CD4-positive, alpha-beta memory T cell (primary cell): ENCODE data around the gene GCGR. TPM values are rescaled to one million over a fixed set of nuclear protein-coding genes. Genes with fewer than 3 reads are reported as not detected.
"Not testable (repeated sequence)": the region's sequence is repeated elsewhere in the genome, so short reads cannot be mapped to it uniquely, and the experiment has no call there.

ENCODE experiments used
- CTCF ChIA-PET: fragments of 350-600 bp; sonication (Branson Sonifier 250); formaldehyde crosslinking; loops from one replicate; lab custom pipeline; 2021; ENCODE audit warnings: inconsistent platforms; ENCODE audit not compliant: partially characterized antibody; lab: Charles Lee
- POLR2A ChIA-PET: fragments of 350-600 bp; sonication (Branson Sonifier 250); formaldehyde crosslinking; loops from one replicate; lab custom pipeline; 2021; ENCODE audit not compliant: partially characterized antibody; lab: Charles Lee
- DNase-seq, 5 donors: peaks; one replicate each; pipeline versions ENCODE4 v3.0.0 to v3.0.0-alpha.2; 2020 to 2022; ENCODE audit warnings: mixed read lengths in 1 of 5
- H3K27ac ChIP-seq: one replicate; pipeline ENCODE4 v1.7.0; 2013; ENCODE audit warnings: low read depth, low read length
- H3K27me3 ChIP-seq: 2 replicates; pipeline ENCODE4 v1.7.0; 2013; ENCODE audit warnings: mild to moderate bottlenecking, low read length, moderate library complexity; ENCODE audit not compliant: insufficient read depth
- H3K36me3 ChIP-seq: 2 replicates; pipeline ENCODE4 v1.7.0; 2013; ENCODE audit warnings: mild to moderate bottlenecking, low read length, moderate library complexity; ENCODE audit not compliant: insufficient read depth
- H3K4me1 ChIP-seq: 2 replicates; pipeline ENCODE4 v1.7.0; 2013; ENCODE audit warnings: mild to moderate bottlenecking, low read length, moderate library complexity; ENCODE audit not compliant: insufficient read depth
- H3K4me3 ChIP-seq, 2 donors: one replicate each; pipeline ENCODE4 v1.7.0; 2013; ENCODE audit warnings: low read length in 2 of 2, mild to moderate bottlenecking in 1 of 2
- H3K9me3 ChIP-seq, 2 donors: one replicate each; pipeline ENCODE4 v1.7.0; 2013; ENCODE audit warnings: low read length in 2 of 2, control low read depth in 1 of 2; ENCODE audit not compliant: control insufficient read depth in 1 of 2
- H3K27ac Mint-ChIP-seq, 7 donors: one replicate each; pipeline ENCODE4 v1.8.0; 2020 to 2021; ENCODE audit warnings: mixed read lengths in 7 of 7, mild to moderate bottlenecking in 6 of 7, inconsistent platforms in 3 of 7, moderate library complexity in 3 of 7
- H3K27me3 Mint-ChIP-seq, 2 donors: one replicate each; pipeline ENCODE4 v1.8.0; 2020 to 2021; ENCODE audit warnings: mixed read lengths in 2 of 2
- H3K36me3 Mint-ChIP-seq, 2 donors: one replicate each; pipeline ENCODE4 v1.8.0; 2020 to 2021; ENCODE audit warnings: mixed read lengths in 2 of 2, inconsistent platforms in 1 of 2, mild to moderate bottlenecking in 1 of 2
- H3K4me1 Mint-ChIP-seq, 4 donors: one replicate each; pipeline ENCODE4 v1.8.0; 2020 to 2021; ENCODE audit warnings: mixed read lengths in 4 of 4, mild to moderate bottlenecking in 1 of 4
- H3K4me3 Mint-ChIP-seq, 8 donors: one replicate each; pipeline ENCODE4 v1.8.0; 2020 to 2021; ENCODE audit warnings: mixed read lengths in 8 of 8, mild to moderate bottlenecking in 7 of 8, moderate library complexity in 6 of 8, inconsistent platforms in 3 of 8
- H3K9me3 Mint-ChIP-seq, 8 donors: one replicate each; pipeline ENCODE4 v1.8.0; 2020 to 2021; ENCODE audit warnings: mixed read lengths in 8 of 8, mild to moderate bottlenecking in 5 of 8, inconsistent platforms in 3 of 8, moderate library complexity in 1 of 8
- intact Hi-C: fragments of 100-400 bp; cut with micrococcal nuclease; formaldehyde crosslinking; loops from one replicate; pipeline ENCODE4 v1.15.1; 2023
- polyA plus RNA-seq, 2 donors: library from polyadenylated mRNA; unstranded; fragments of 300-500 nt; fragmentation: Illumina TruSeq; gene quantifications; one replicate each; pipeline ENCODE4 v1.2.3, GENCODE V29; 2021
- total RNA-seq, 2 experiments: library from RNA; stranded (reverse); gene quantifications; one replicate each; pipeline ENCODE4 v1.2.3, GENCODE V29; 2021

GCGR gene
- total and polyA plus RNA-seq, 4 experiments from 2014 or later, result not detected

DNA sequence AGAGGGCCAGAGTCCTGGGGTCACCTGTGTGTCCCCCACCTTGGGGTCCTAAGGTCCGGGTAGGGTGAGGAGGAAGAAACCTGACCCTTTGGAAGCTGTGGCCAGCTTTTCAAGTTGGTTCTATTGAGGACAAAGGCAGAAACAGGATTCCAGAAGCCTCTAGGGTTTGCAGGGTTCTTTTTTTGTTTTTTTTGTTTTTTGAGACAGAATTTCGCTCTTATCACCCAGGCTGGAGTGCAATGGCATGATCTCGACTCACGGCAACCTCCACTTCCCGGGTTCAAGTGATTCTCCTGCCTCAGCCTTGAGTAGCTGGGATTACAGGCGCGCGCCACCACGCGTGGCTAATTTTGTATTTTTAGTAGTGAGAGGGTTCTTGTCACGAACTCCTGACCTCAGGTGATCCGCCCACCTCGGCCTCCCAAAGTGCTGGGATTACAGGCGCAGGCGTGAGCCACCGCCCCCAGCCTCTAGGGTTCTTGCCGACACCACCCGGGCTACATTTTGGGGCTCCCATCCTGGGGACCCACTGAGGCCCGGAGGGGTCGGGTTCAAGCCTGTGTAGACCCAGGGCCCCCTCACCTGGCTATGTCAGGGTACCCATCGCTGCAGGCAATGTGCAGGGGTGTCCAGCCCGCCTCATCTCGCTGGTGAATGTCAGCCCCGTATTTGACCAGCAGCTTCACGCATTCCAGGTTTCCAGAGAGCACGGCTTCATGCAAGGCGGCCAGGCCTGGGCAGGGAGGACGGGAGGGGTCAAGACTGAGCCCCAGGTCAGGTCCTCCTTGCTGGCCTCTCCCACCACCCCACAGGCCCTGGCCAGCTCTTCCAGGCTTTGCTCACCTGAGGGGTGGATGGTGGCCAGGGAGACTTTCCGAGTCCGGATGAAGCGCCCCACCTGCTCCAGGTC, 30.2 kb downstream of the GCGR start:
- Mint-ChIP-seq H3K4me1 (peaks cover 8 to 26% (median 18%) of the 10 kb centered on the region in 4 donors), H3K27me3 (no peaks in the 10 kb centered on the region), H3K9me3 (no peaks in the 10 kb centered on the region), H3K36me3 (peaks cover 0 to 9% of the 10 kb centered on the region in 2 donors), H3K4me3 (peak overlapping the region; percentile 64 to 86 (median 79)), H3K27ac (peak overlapping the region; percentile 86 to 93 (median 91))
- Histone ChIP-seq H3K9me3 (no peaks in the 10 kb centered on the region), H3K4me1 (peaks cover 23% of the 10 kb centered on the region), H3K4me3 (peak overlapping the region; percentile 47 to 79), H3K36me3 (no peaks in the 10 kb centered on the region), H3K27ac (peak overlapping the region; percentile 90), H3K27me3 (no peaks in the 10 kb centered on the region)
- DNase-seq, result no peak
- intact Hi-C loops, result loop anchor here (1.0 to 5.0 kb wide), 3 partner anchors 26 to 281 kb away; partner anchors contain the start of genes ARHGDIA, FAAP100 and P4HB
- ChIA-PET POLR2A (interaction anchor here (0.9 to 1.7 kb wide), 9 partner anchors 29 to 151 kb away, joined by 3 to 18 read pairs (median 4); partner anchors contain the start of genes ARHGDIA, ARL16, HGS and PCYT2), CTCF (interaction anchor here (1.0 to 1.2 kb wide), 2 partner anchors 35 to 121 kb away, joined by 3 to 5 read pairs; no protein-coding TSS in a partner anchor)

DNA sequence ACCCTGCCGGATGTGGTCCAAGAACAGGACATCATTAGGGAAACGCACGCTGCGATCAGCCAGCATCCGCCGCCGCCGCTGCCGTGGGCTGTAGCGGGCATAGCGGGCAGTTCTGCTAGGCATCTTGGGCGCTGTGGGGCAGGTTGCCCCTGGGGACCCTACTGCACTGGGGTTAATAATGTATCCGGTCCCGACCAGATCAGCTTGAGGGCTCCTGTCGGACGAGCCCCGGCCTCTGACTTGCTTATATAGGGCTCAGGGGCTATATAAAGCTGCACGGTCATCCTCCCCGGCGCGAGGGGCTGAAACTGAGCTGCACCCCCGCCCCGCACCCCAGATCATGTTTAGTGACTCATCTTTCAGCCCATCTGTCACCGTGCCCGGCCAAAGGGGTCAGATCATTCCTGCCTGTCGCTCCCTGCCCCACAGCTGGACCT, 30.9 kb downstream of the GCGR start, which contains the start of gene PPP1R27:
Gene PPP1R27 (minus strand): TSS at position 220 of the 437 bp plus-strand sequence. CDS start 97 bp downstream, at position 123.
- Mint-ChIP-seq H3K4me3 (peak within 1 kb of the TSS; percentile 64 to 86 (median 79)), H3K4me1 (peaks cover 8 to 23% (median 16%) of the 10 kb centered on the region in 4 donors), H3K36me3 (peaks cover 0 to 7% of the 10 kb centered on the region in 2 donors), H3K9me3 (no peaks in the 10 kb centered on the region), H3K27ac (peak within 1 kb of the TSS; percentile 86 to 93 (median 91)), H3K27me3 (no peaks in the 10 kb centered on the region)
- H3K36me3 ChIP-seq, result no peaks in the 10 kb centered on the region
- ChIA-PET CTCF (no interaction called here), POLR2A (no interaction called here)
- no peak for DNase-seq
- peak within 1 kb of the TSS; percentile 90 for H3K27ac ChIP-seq
- H3K27me3 ChIP-seq, result no peaks in the 10 kb centered on the region
- intact Hi-C loops, result loop anchor here (5.0 kb wide), 1 partner anchor 37 kb away; the partner anchor contains the start of gene ARHGDIA
- peak within 1 kb of the TSS; percentile 47 to 79 for H3K4me3 ChIP-seq
- no peaks in the 10 kb centered on the region for H3K9me3 ChIP-seq
- H3K4me1 ChIP-seq, result peaks cover 23% of the 10 kb centered on the region

DNA sequence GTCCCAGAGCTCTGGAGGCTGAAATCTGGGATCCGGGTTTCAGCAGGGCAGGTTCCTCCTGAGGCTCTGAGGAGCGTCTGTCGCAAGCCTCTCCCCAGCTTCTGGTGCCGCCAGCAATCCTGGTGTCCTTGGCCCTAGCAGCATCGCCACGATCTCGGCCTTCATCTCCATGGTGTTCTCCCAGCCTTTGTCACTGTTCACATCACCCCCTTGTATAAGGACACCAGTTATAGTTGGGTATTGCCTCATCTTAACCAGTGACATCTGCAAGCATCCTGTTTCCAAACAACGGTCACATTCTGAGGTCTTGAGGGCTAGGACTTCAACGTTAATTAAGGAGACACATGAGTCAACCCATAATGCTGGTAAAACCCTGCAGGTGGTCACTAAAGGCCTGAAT, 33.7 kb downstream of the GCGR start:
- H3K4me3 Mint-ChIP-seq, result peak overlapping the region in 1 of 8 donors; percentile 20
- intact Hi-C loops, result no loop called here
- CTCF ChIA-PET, result interaction anchor here (1.0 kb wide), 1 partner anchor 14 kb away, joined by 6 read pairs; no protein-coding TSS in a partner anchor

DNA sequence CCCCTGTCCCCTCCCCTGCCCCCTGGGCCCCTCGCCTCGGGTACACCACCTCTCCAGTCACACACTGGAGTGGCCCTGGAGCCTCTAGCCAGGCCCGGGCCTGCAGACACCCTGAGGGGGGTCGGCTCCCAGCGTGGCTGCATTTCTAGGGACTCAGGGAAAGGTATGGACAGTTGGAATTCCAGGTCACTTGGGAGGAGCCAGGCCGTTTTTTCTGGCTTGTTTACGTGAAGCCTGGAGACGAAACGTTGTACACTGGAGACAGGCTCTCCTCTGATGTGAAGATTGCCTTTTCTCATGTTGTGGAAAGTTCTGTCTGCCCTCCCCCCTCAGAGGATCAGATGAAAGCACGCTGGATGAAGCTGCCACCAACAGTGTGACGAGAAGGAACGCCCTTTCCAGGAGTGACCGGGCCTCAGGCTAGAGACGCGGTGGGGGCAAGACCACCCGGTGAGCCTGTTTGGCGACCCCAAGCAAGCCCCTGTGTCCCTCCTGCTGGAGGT, 34.9 kb downstream of the GCGR start:
- Histone ChIP-seq H3K9me3 (no peaks in the 10 kb centered on the region), H3K27ac (no peak overlapping the region), H3K36me3 (peaks cover 11% of the 10 kb centered on the region), H3K4me1 (peaks cover 3% of the 10 kb centered on the region), H3K27me3 (no peaks in the 10 kb centered on the region), H3K4me3 (no peak overlapping the region)
- no peaks in the 10 kb centered on the region for H3K9me3 Mint-ChIP-seq
- H3K36me3 Mint-ChIP-seq, result peaks cover 4 to 5% of the 10 kb centered on the region in 2 donors
- H3K4me1 Mint-ChIP-seq, result peaks cover 0 to 5% (median 1%) of the 10 kb centered on the region in 4 donors
- H3K27me3 Mint-ChIP-seq, result no peaks in the 10 kb centered on the region
- no peak overlapping the region for H3K27ac Mint-ChIP-seq
- H3K4me3 Mint-ChIP-seq, result no peak overlapping the region
- POLR2A ChIA-PET, result no interaction called here
- intact Hi-C loops, result no loop called here
- DNase-seq, result no peak
- CTCF ChIA-PET, result no interaction called here

More for the DNA sequence above, 33.7 kb downstream of the GCGR start:
- H3K27ac Mint-ChIP-seq, result peak overlapping the region in 1 of 7 donors; percentile 71
- H3K27me3 Mint-ChIP-seq, result no peaks in the 10 kb centered on the region
- H3K9me3 Mint-ChIP-seq, result no peaks in the 10 kb centered on the region
- peaks cover 0 to 9% (median 4%) of the 10 kb centered on the region in 4 donors for H3K4me1 Mint-ChIP-seq
- DNase-seq, result no peak
- Histone ChIP-seq H3K4me3 (no peak overlapping the region), H3K4me1 (peaks cover 8% of the 10 kb centered on the region), H3K27me3 (no peaks in the 10 kb centered on the region), H3K27ac (no peak overlapping the region), H3K9me3 (no peaks in the 10 kb centered on the region), H3K36me3 (no peaks in the 10 kb centered on the region)
- H3K36me3 Mint-ChIP-seq, result peaks cover 0 to under 1% of the 10 kb centered on the region in 2 donors
- POLR2A ChIA-PET, result no interaction called here

DNA sequence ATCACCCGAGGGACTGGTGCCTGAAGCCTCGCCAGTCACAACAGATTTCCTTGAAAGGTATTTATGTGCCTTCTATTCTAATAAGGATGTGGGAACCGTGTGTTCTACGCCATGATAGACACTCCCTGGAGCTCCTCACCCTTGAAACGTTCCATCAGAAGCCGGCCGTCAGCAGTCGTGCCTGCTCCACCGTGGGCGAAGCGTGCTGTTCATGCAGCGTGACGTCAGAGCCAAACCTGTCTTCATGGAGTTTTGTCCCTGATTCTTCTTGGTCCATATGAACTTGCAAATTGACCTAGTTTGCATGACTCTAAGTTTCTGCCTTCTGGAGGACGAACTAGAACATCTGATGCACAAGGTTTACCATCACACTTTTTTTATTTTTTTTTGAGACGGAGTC, 35.4 kb downstream of the GCGR start:
- no peak overlapping the region for H3K27ac ChIP-seq
- CTCF ChIA-PET, result no interaction called here

DNA sequence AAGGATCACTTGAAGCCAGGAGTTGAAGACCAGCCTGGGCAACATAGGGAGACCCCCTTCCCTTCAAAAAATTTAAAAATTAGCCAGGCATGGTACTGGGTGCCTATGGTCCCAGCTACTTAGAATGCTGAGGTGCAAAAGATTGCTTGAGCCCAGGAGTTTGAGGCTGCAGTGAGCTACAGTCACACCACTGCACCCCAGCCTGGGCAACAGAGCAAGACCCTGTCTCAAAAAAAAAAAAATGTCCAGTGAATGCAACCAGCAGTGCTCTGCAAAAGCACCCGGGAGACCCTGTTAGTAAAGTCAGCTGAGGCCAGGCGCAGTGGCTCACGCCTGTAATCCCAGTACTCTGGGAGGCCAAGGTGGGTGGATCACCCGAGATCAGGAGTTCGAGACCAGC, 36.1 kb downstream of the GCGR start:
- CTCF ChIA-PET, POLR2A ChIA-PET, H3K4me1 ChIP-seq, H3K27me3 Mint-ChIP-seq, intact Hi-C loops, H3K4me3 ChIP-seq, H3K27me3 ChIP-seq, H3K27ac Mint-ChIP-seq, DNase-seq, H3K9me3 Mint-ChIP-seq, H3K9me3 ChIP-seq, H3K4me1 Mint-ChIP-seq, H3K4me3 Mint-ChIP-seq, H3K27ac ChIP-seq: not testable (repeated sequence)
- peaks cover 17% of the 10 kb centered on the region for H3K36me3 ChIP-seq
- peaks cover 13 to 14% of the 10 kb centered on the region in 2 donors for H3K36me3 Mint-ChIP-seq

More for the DNA sequence above, 35.4 kb downstream of the GCGR start:
- Histone ChIP-seq H3K4me3 (no peak overlapping the region), H3K9me3 (no peaks in the 10 kb centered on the region), H3K36me3 (peaks cover 11% of the 10 kb centered on the region), H3K4me1 (no peaks in the 10 kb centered on the region), H3K27me3 (no peaks in the 10 kb centered on the region)
- peaks cover 5 to 7% of the 10 kb centered on the region in 2 donors for H3K36me3 Mint-ChIP-seq
- peaks cover 0 to 2% (median 0%) of the 10 kb centered on the region in 8 donors for H3K9me3 Mint-ChIP-seq
- H3K4me3 Mint-ChIP-seq, result no peak overlapping the region
- DNase-seq, result no peak
- no peaks in the 10 kb centered on the region for H3K27me3 Mint-ChIP-seq
- intact Hi-C loops, result no loop called here
- POLR2A ChIA-PET, result no interaction called here
- no peak overlapping the region for H3K27ac Mint-ChIP-seq
- peaks cover 0 to 4% (median 0%) of the 10 kb centered on the region in 4 donors for H3K4me1 Mint-ChIP-seq
